K562 (cell line): ENCODE measurements around the gene ADNP. TPM values are rescaled to one million over a fixed set of nuclear protein-coding genes. Genes with fewer than 3 reads are reported as not detected.

Source experiments
- ARHGAP35 ChIP-seq: fragments of 450-650 bp; IDR thresholded peaks from 2 replicates; pipeline ENCODE4 v1.6.1; 2018; ENCODE audit not compliant: partially characterized antibody
- CBFA2T2 ChIP-seq: fragments of 450-650 bp; conservative IDR thresholded peaks from 2 replicates; pipeline ENCODE4 v1.6.1; 2017; ENCODE audit warnings: mild to moderate bottlenecking
- CBFB ChIP-seq: sonication (generic); formaldehyde crosslinking; IDR thresholded peaks from 2 replicates; pipeline ENCODE4 v1.4.0; 2020; ENCODE audit warnings: mild to moderate bottlenecking, missing genetic modification reagents
- CHD4 ChIP-seq: fragments of 200-600 bp; sonication (generic); IDR thresholded peaks from 3 replicates; pipeline ENCODE4 v1.6.1; 2012; ENCODE audit warnings: low read depth, mild to moderate bottlenecking, mixed read lengths, low read length, inconsistent platforms; ENCODE audit not compliant: insufficient read depth, insufficient replicate concordance, poor library complexity, severe bottlenecking
- E2F5 ChIP-seq: sonication (generic); formaldehyde crosslinking; IDR thresholded peaks from 2 replicates; pipeline ENCODE4 v1.8.0; 2022; ENCODE audit warnings: mild to moderate bottlenecking, missing genetic modification reagents
- HBP1 ChIP-seq: fragments of 450-650 bp; formaldehyde crosslinking; IDR thresholded peaks from 2 replicates; pipeline ENCODE4 v1.4.0; 2022; ENCODE audit warnings: missing genetic modification characterization
- HDAC8 ChIP-seq: fragments of 450-650 bp; IDR thresholded peaks from 2 replicates; pipeline ENCODE4 v1.6.1; 2016; ENCODE audit warnings: mild to moderate bottlenecking, missing genetic modification characterization, moderate library complexity, missing compliant biosample characterization
- MXI1 ChIP-seq: IDR thresholded peaks from 2 replicates; pipeline ENCODE4 v1.6.1; 2011; ENCODE audit warnings: low read depth, mild to moderate bottlenecking, improper control_type of control experiment, low read length
- RBM22 ChIP-seq: fragments of 200-400 bp; formaldehyde crosslinking; IDR thresholded peaks from 2 replicates; pipeline ENCODE4 v1.6.1; 2018; ENCODE audit warnings: low read length, low read depth; ENCODE audit not compliant: poor library complexity, severe bottlenecking
- RFX5 ChIP-seq: IDR thresholded peaks from 2 replicates; pipeline ENCODE4 v1.6.1; 2011; ENCODE audit warnings: low read depth, mild to moderate bottlenecking, improper control_type of control experiment, low read length
- ZFP30 ChIP-seq: fragments of 250-450 bp; sonication (Bioruptor Pico); IDR thresholded peaks from 2 replicates; pipeline ENCODE4 v1.8.0; 2022; ENCODE audit warnings: moderate library complexity, mild to moderate bottlenecking, inconsistent platforms, borderline replicate concordance
- polyA plus RNA-seq, 8 experiments: library from polyadenylated mRNA; depleted of rRNA in 4 of 8; stranded (reverse) in 5 of 8; unstranded in 3 of 8; fragments of >200 nt; fragmentation: Nextera tagmentation in 2 of 8; fragmentation: Illumina TruSeq in 1 of 8; extraction: Ambion mirVana in 2 of 8; extraction: Trizol in 1 of 8; gene quantifications; 2 replicates each; pipeline versions ENCODE4 v1.2.1 to v1.2.3, GENCODE V29; 2011 to 2014; ENCODE audit warnings: inconsistent platforms in 1 of 8, missing spikeins in 1 of 8
- total RNA-seq, 7 experiments: library from RNA; depleted of rRNA in 6 of 7; stranded (reverse); fragments of >200 nt in 6 of 7; fragmentation: Illumina TruSeq in 2 of 7; extraction: Trizol in 2 of 7; gene quantifications; 2 replicates each; pipeline versions ENCODE4 v1.2.1 to v1.2.3, GENCODE V29; 2011 to 2021; ENCODE audit warnings: low replicate concordance in 1 of 7
- TF ChIP-seq, protein P1 (sequence below): fragments of 250-450 bp; sonication (Bioruptor Pico); IDR thresholded peaks from 2 replicates; pipeline ENCODE4 v1.8.0; 2021; ENCODE audit warnings: borderline replicate concordance, mild to moderate bottlenecking, moderate library complexity; ENCODE audit not compliant: poor library complexity, severe bottlenecking
- TF ChIP-seq, protein P2 (sequence below): IDR thresholded peaks from 2 replicates; pipeline ENCODE4 v1.6.1; 2016; ENCODE audit warnings: missing genetic modification characterization, missing compliant biosample characterization
- TF ChIP-seq, protein P3 (sequence below): sonication (generic); formaldehyde crosslinking; IDR thresholded peaks from 2 replicates; pipeline ENCODE4 v1.8.0; 2023; ENCODE audit warnings: mild to moderate bottlenecking, missing genetic modification reagents

The ADNP gene
- total and polyA plus RNA-seq, 9 of the 15 experiments (the other 6 are each of a cell fraction or from before 2014, with no cell fraction given), result 17.8 to 59.9 (median 25.3) TPM

DNA sequence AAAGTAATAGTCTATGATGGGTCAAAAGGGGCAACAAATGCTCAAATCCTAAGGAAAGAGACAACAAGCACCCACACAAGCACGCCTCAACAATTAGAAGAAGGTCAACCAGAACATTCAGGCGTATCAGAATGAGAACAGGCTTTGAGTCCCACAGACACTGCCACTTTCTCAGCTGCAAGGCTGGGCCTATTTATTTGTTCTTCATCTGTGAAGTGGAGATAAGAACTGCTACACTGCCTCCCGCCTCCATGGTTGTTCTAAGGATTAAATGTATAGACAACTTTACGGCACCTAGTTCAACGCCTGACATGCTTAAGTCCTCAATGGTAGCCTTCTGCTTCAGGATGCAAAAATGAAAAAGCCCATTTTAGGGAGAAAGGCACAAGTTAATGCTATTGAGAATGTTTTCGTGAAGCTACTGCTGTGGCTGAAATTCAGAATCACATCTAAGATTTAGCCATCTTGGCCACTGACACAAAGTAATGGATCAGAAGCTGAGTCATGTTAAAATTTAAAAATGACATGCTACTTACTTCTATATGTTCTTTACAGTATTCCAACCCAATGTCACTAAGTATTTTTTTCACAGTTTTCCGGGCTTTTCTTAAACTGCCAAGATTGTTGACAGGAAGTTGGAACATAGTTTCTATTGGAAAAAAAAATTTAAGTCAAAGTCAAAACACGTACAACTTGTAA is 27.7 kb downstream of the ADNP start (continued):
- TF ChIP-seq HBP1 (CRISPR knock-in tag) (no peak), E2F5 (CRISPR knock-in tag) (no peak), ARHGAP35 (no peak), CBFB (CRISPR knock-in tag) (no peak), MXI1 (no peak), HDAC8 (no peak), CHD4 (no peak), ZFP30 (CRISPR knock-in tag) (no peak), RBM22 (no peak), RFX5 (no peak), CBFA2T2 (peak; percentile 95)
- TF ChIP-seq, protein P1, sequence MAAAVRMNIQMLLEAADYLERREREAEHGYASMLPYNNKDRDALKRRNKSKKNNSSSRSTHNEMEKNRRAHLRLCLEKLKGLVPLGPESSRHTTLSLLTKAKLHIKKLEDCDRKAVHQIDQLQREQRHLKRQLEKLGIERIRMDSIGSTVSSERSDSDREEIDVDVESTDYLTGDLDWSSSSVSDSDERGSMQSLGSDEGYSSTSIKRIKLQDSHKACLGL (CRISPR knock-in tag), result no peak
- TF ChIP-seq, protein P2, sequence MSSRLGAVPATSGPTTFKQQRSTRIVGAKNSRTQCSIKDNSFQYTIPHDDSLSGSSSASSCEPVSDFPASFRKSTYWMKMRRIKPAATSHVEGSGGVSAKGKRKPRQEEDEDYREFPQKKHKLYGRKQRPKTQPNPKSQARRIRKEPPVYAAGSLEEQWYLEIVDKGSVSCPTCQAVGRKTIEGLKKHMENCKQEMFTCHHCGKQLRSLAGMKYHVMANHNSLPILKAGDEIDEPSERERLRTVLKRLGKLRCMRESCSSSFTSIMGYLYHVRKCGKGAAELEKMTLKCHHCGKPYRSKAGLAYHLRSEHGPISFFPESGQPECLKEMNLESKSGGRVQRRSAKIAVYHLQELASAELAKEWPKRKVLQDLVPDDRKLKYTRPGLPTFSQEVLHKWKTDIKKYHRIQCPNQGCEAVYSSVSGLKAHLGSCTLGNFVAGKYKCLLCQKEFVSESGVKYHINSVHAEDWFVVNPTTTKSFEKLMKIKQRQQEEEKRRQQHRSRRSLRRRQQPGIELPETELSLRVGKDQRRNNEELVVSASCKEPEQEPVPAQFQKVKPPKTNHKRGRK (tag), result no peak
- TF ChIP-seq, protein P3, sequence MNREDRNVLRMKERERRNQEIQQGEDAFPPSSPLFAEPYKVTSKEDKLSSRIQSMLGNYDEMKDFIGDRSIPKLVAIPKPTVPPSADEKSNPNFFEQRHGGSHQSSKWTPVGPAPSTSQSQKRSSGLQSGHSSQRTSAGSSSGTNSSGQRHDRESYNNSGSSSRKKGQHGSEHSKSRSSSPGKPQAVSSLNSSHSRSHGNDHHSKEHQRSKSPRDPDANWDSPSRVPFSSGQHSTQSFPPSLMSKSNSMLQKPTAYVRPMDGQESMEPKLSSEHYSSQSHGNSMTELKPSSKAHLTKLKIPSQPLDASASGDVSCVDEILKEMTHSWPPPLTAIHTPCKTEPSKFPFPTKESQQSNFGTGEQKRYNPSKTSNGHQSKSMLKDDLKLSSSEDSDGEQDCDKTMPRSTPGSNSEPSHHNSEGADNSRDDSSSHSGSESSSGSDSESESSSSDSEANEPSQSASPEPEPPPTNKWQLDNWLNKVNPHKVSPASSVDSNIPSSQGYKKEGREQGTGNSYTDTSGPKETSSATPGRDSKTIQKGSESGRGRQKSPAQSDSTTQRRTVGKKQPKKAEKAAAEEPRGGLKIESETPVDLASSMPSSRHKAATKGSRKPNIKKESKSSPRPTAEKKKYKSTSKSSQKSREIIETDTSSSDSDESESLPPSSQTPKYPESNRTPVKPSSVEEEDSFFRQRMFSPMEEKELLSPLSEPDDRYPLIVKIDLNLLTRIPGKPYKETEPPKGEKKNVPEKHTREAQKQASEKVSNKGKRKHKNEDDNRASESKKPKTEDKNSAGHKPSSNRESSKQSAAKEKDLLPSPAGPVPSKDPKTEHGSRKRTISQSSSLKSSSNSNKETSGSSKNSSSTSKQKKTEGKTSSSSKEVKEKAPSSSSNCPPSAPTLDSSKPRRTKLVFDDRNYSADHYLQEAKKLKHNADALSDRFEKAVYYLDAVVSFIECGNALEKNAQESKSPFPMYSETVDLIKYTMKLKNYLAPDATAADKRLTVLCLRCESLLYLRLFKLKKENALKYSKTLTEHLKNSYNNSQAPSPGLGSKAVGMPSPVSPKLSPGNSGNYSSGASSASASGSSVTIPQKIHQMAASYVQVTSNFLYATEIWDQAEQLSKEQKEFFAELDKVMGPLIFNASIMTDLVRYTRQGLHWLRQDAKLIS (CRISPR knock-in tag), result peak; percentile 63; the same call in 1 of the 2 replicates
